Nephron (organoid): ENCODE data around the gene ACTL8.

Experiments used
- H3K27ac Mint-ChIP-seq, 3 experiments: 2 replicates each; pipeline ENCODE4 v1.8.0; 2020; ENCODE audit warnings: mixed read lengths in 3 of 3, mild to moderate bottlenecking in 2 of 3, moderate library complexity in 1 of 3
- H3K27me3 Mint-ChIP-seq: 2 replicates; pipeline ENCODE4 v1.8.0; 2021; ENCODE audit warnings: low read depth, mild to moderate bottlenecking, moderate library complexity, mixed read lengths
- H3K36me3 Mint-ChIP-seq: 2 replicates; pipeline ENCODE4 v1.8.0; 2020; ENCODE audit warnings: low read depth, mixed read lengths
- H3K4me1 Mint-ChIP-seq: 2 replicates; pipeline ENCODE4 v1.8.0; 2020; ENCODE audit warnings: mixed read lengths
- H3K4me3 Mint-ChIP-seq, 3 experiments: 2 replicates each; pipeline ENCODE4 v1.8.0; 2020; ENCODE audit warnings: mild to moderate bottlenecking in 3 of 3, mixed read lengths in 3 of 3, moderate library complexity in 2 of 3
- H3K9me3 Mint-ChIP-seq: 2 replicates; pipeline ENCODE4 v1.8.0; 2020; ENCODE audit warnings: mixed read lengths
- CTCF ChIP-seq, 3 experiments: fragments of 200-600 bp; sonication (generic); IDR thresholded peaks; one replicate each; pipeline ENCODE4 v1.5.0; 2021; ENCODE audit warnings: antibody characterized with exemption in 3 of 3; ENCODE audit not compliant: unreplicated experiment in 3 of 3

The ACTL8 gene

GRCh38 chr1:17764591-17764990 is 9.5 kb downstream of the ACTL8 start:
- Mint-ChIP-seq H3K27ac (no peak overlapping the region), H3K9me3 (peaks cover 6% of the 10 kb centered on the region), H3K27me3 (peaks cover 26% of the 10 kb centered on the region), H3K36me3 (no peaks in the 10 kb centered on the region), H3K4me3 (no peak overlapping the region), H3K4me1 (peaks cover 10% of the 10 kb centered on the region)
- no peak for TF ChIP-seq CTCF (IDR thresholded peaks at IDR 0.05; ENCODE audit: unreplicated experiment in 3 of 3)

GRCh38 chr1:17765444-17766411 is 10.6 kb downstream of the ACTL8 start:
- H3K9me3 Mint-ChIP-seq = no peaks in the 10 kb centered on the region
- no peak for TF ChIP-seq CTCF (IDR thresholded peaks at IDR 0.05; ENCODE audit: unreplicated experiment in 3 of 3)

GRCh38 chr1:17768651-17769241 is 13.6 kb downstream of the ACTL8 start:
- Mint-ChIP-seq H3K36me3 (no peaks in the 10 kb centered on the region), H3K4me1 (peaks cover 15% of the 10 kb centered on the region), H3K27me3 (peaks cover 21% of the 10 kb centered on the region), H3K27ac (no peak overlapping the region), H3K4me3 (no peak overlapping the region), H3K9me3 (no peaks in the 10 kb centered on the region)
- no peak for TF ChIP-seq CTCF (IDR thresholded peaks at IDR 0.05; ENCODE audit: unreplicated experiment in 3 of 3)

More at GRCh38 chr1:17765444-17766411, 10.6 kb downstream of the ACTL8 start:
- peaks cover 10% of the 10 kb centered on the region for H3K4me1 Mint-ChIP-seq
- no peak overlapping the region for H3K4me3 Mint-ChIP-seq
- H3K27ac Mint-ChIP-seq = no peak overlapping the region
- H3K27me3 Mint-ChIP-seq = peaks cover 26% of the 10 kb centered on the region
- no peaks in the 10 kb centered on the region for H3K36me3 Mint-ChIP-seq

- no peak for TF ChIP-seq CTCF (IDR thresholded peaks at IDR 0.05; ENCODE audit: unreplicated experiment in 3 of 3)
- Mint-ChIP-seq H3K4me3 (no peak overlapping the region), H3K9me3 (no peaks in the 10 kb centered on the region), H3K4me1 (peaks cover 14% of the 10 kb centered on the region), H3K36me3 (no peaks in the 10 kb centered on the region), H3K27ac (no peak overlapping the region), H3K27me3 (peaks cover 28% of the 10 kb centered on the region)
Observed at GRCh38 chr1:17770983-17771382, 15.8 kb downstream of the ACTL8 start.

GRCh38 chr1:17772615-17773212 is 17.6 kb downstream of the ACTL8 start:
- H3K4me3 Mint-ChIP-seq = no peak overlapping the region
- H3K9me3 Mint-ChIP-seq = no peaks in the 10 kb centered on the region
- TF ChIP-seq CTCF (IDR thresholded peaks at IDR 0.05; ENCODE audit: unreplicated experiment in 3 of 3) = no peak
- H3K4me1 Mint-ChIP-seq = peaks cover 11% of the 10 kb centered on the region
- H3K36me3 Mint-ChIP-seq = no peaks in the 10 kb centered on the region
- H3K27ac Mint-ChIP-seq = no peak overlapping the region
- peaks cover 41% of the 10 kb centered on the region for H3K27me3 Mint-ChIP-seq
